Left lung (tissue), 10 donors: ENCODE data around the gene CCDC15. TPM values are rescaled to one million over a fixed set of nuclear protein-coding genes. Genes with fewer than 3 reads are reported as not detected.

Experiments used
- ATAC-seq: fragments of 200-7000 bp; cut with Tn5 transposase; one replicate; pipeline ENCODE4 v1.9.1; 2020; ENCODE audit warnings: moderate library complexity
- DNase-seq, 4 donors: peaks; one replicate each; pipeline ENCODE4 v3.0.0-alpha.2; 2013 to 2020
- H3K27ac ChIP-seq, 2 donors: fragments of 200-600 bp; sonication (generic) in 1 of 2; one replicate each; pipeline versions ENCODE4 v1.5.0 to v1.8.0; 2020 to 2021
- H3K27me3 ChIP-seq, 2 donors: fragments of 200-600 bp; sonication (generic) in 1 of 2; one replicate each; pipeline versions ENCODE4 v1.5.0 to v1.8.0; 2020 to 2021
- H3K36me3 ChIP-seq, 2 donors: fragments of 200-600 bp; sonication (generic) in 1 of 2; one replicate each; pipeline versions ENCODE4 v1.5.0 to v1.8.0; 2020 to 2021
- H3K4me1 ChIP-seq, 2 donors: fragments of 200-600 bp; one replicate each; pipeline ENCODE4 v1.8.0; 2021
- H3K4me3 ChIP-seq, 2 donors: fragments of 200-600 bp; sonication (generic) in 1 of 2; one replicate each; pipeline versions ENCODE4 v1.5.0 to v1.8.0; 2020 to 2021; ENCODE audit warnings: mild to moderate bottlenecking in 1 of 2
- H3K9me3 ChIP-seq, 2 donors: fragments of 200-600 bp; sonication (generic) in 1 of 2; one replicate each; pipeline versions ENCODE4 v1.5.0 to v1.8.0; 2020 to 2021
- CTCF ChIP-seq, 2 donors: fragments of 200-600 bp; sonication (generic) in 1 of 2; IDR thresholded peaks; one replicate each; pipeline versions ENCODE4 v1.5.0 to v1.8.0; 2021; ENCODE audit warnings: antibody characterized with exemption in 2 of 2
- intact Hi-C, 2 donors: fragments of 100-400 bp; cut with DNase I; formaldehyde crosslinking; loops; one replicate each; pipeline versions ENCODE4 v1.11.2 to v1.14.2; 2022
- polyA plus RNA-seq, 6 donors: library from polyadenylated mRNA; unstranded; fragments of 120-200 nt; gene quantifications; one replicate each; pipeline ENCODE4 v1.2.1, GENCODE V29; 2013; ENCODE audit not compliant: insufficient read length in 6 of 6
- total RNA-seq, 2 donors: library from RNA; stranded (reverse); fragmentation: NEBNext Ultra II Directional; extraction: Animal tissue kit (Norgen Biotek cat#: 25700); gene quantifications; one replicate each; pipeline ENCODE4 v1.2.1, GENCODE V29; 2021
- donor health status: DM: no; HTN: yes; CAD: no.
- donor health status: DM: no; HTN: no; CAD: no.

The CCDC15 gene
- total and polyA plus RNA-seq, 8 donors, result 1.7 to 10.1 (median 6.4) TPM

GRCh38 chr11:124978316-124978715 is 24.3 kb downstream of the CCDC15 start:
- no peak for TF ChIP-seq CTCF (IDR thresholded peaks at IDR 0.05)
- Histone ChIP-seq H3K4me3 (no peak overlapping the region), H3K36me3 (no peaks in the 10 kb centered on the region), H3K4me1 (no peaks in the 10 kb centered on the region), H3K27ac (no peak overlapping the region), H3K9me3 (peaks cover 0 to 25% of the 10 kb centered on the region in 2 donors), H3K27me3 (no peaks in the 10 kb centered on the region)
- intact Hi-C loops, result no loop called here
- DNase-seq (no peak), ATAC-seq (no peak)

GRCh38 chr11:124982043-124982442 is 28.0 kb downstream of the CCDC15 start:
- DNase-seq, result no peak
- Histone ChIP-seq H3K4me3 (no peak overlapping the region), H3K27me3 (no peaks in the 10 kb centered on the region), H3K4me1 (no peaks in the 10 kb centered on the region), H3K9me3 (peaks cover 0 to 25% of the 10 kb centered on the region in 2 donors), H3K27ac (no peak overlapping the region), H3K36me3 (no peaks in the 10 kb centered on the region)
- intact Hi-C loops, result no loop called here
- TF ChIP-seq CTCF (IDR thresholded peaks at IDR 0.05), result no peak
- no peak for ATAC-seq

GRCh38 chr11:124983674-124984511 is 29.9 kb downstream of the CCDC15 start:
- no peaks in the 10 kb centered on the region for H3K27me3 ChIP-seq
- peaks cover 0 to 25% of the 10 kb centered on the region in 2 donors for H3K9me3 ChIP-seq
- no peaks in the 10 kb centered on the region for H3K4me1 ChIP-seq
- DNase-seq (peak in 1 of 4 donors; percentile 67), ATAC-seq (no peak)
- no peak overlapping the region for H3K27ac ChIP-seq
- H3K4me3 ChIP-seq, result no peak overlapping the region
- no peak for TF ChIP-seq CTCF (IDR thresholded peaks at IDR 0.05)
- no peaks in the 10 kb centered on the region for H3K36me3 ChIP-seq
- intact Hi-C loops, result no loop called here

GRCh38 chr11:124984512-124984854 is 30.5 kb downstream of the CCDC15 start:
- DNase-seq, result no peak
- intact Hi-C loops, result no loop called here
- ATAC-seq, result no peak
- H3K27me3 ChIP-seq, result no peaks in the 10 kb centered on the region
- no peaks in the 10 kb centered on the region for H3K4me1 ChIP-seq
- no peak overlapping the region for H3K27ac ChIP-seq
- no peak for TF ChIP-seq CTCF (IDR thresholded peaks at IDR 0.05)
- peaks cover 0 to 22% of the 10 kb centered on the region in 2 donors for H3K9me3 ChIP-seq
- H3K4me3 ChIP-seq, result no peak overlapping the region
- H3K36me3 ChIP-seq, result no peaks in the 10 kb centered on the region

- no peak for TF ChIP-seq CTCF (IDR thresholded peaks at IDR 0.05)
- Histone ChIP-seq H3K27me3 (no peaks in the 10 kb centered on the region), H3K9me3 (peaks cover 0 to 6% of the 10 kb centered on the region in 2 donors), H3K27ac (no peak overlapping the region), H3K4me3 (no peak overlapping the region), H3K36me3 (no peaks in the 10 kb centered on the region), H3K4me1 (no peaks in the 10 kb centered on the region)
- DNase-seq (no peak), ATAC-seq (no peak)
- intact Hi-C loops, result no loop called here
Measured at GRCh38 chr11:124987096-124987495, 33.1 kb downstream of the CCDC15 start.
